HFFc6 (cell line): ENCODE data around the gene SLC6A7. TPM values are rescaled to one million over a fixed set of nuclear protein-coding genes. Genes with fewer than 3 reads are reported as not detected.

ENCODE experiments used
- DNase-seq: peaks from one replicate; pipeline ENCODE4 v3.0.0-alpha.2; 2018
- H3K27ac Mint-ChIP-seq: 2 replicates; pipeline ENCODE4 v1.8.0; 2020; ENCODE audit warnings: mild to moderate bottlenecking, mixed read lengths
- H3K27me3 Mint-ChIP-seq: 2 replicates; pipeline ENCODE4 v1.8.0; 2021; ENCODE audit warnings: mild to moderate bottlenecking, moderate library complexity, mixed read lengths; ENCODE audit not compliant: insufficient read depth
- H3K36me3 Mint-ChIP-seq: 2 replicates; pipeline ENCODE4 v1.8.0; 2021; ENCODE audit warnings: low read depth, mixed read lengths
- H3K4me1 Mint-ChIP-seq: 2 replicates; pipeline ENCODE4 v1.8.0; 2020; ENCODE audit warnings: low read depth, mixed read lengths
- H3K4me3 Mint-ChIP-seq: 2 replicates; pipeline ENCODE4 v1.8.0; 2020; ENCODE audit warnings: mild to moderate bottlenecking, moderate library complexity, mixed read lengths
- H3K9me3 Mint-ChIP-seq: 2 replicates; pipeline ENCODE4 v1.8.0; 2020; ENCODE audit warnings: mild to moderate bottlenecking, mixed read lengths
- total RNA-seq, 6 experiments: library from RNA; stranded (reverse); fragmentation: NEBNext Ultra II Directional; extraction: Animal tissue kit (Norgen Biotek cat#: 25700); gene quantifications; 2 replicates in 1 of 6; 3 replicates in 5 of 6; pipeline ENCODE4 v1.2.3, GENCODE V29; 2021
- TF ChIP-seq, protein P1 (sequence below): fragments of 200-600 bp; sonication (generic); IDR thresholded peaks from 2 replicates; pipeline ENCODE4 v1.5.0; 2021; ENCODE audit warnings: antibody characterized with exemption, mild to moderate bottlenecking

SLC6A7 gene
- total RNA-seq, 6 experiments from 2014 or later = not detected

DNA sequence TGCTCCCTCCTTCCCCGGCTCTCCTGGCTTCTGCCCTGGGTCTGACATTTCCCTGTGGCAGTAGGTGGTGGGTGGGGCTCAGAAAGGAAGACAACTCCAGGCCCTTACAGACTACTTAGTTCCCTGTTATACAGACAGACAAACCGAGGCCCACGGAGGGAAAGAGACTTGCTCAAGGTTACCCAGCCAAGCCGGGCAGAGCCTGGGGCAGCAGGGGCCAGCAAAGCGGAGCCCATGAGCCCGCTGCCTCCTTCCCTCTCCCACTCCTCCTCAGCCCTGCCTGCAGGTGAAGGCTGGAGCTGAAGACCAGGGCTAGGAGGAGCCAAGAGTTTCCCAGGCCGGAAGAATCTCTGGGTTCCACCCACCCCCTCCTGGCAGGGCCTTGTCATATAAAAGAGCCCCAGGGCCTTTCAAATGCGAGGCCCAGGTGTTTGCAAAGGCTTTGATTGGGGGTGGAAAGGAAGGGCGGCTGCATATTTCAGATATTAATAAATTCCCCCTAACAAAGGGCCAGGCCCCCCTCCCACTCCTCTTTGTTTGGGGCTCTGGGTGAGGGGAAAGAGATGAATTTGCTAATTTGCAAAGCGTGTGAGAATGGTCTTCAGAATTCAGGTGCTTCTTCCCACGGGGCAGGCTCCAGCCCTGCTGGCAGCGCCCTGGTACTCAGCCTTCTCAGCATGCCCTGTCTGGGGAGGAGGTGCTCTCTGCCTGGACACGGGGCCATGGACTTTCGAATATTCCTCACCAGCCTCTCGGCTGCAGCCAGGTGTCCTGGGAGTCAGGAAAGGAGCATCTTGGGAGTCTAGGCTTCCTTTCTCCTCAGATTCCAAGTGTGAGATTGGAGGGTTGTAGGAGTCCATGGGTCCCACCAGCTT lies 21.5 kb downstream of the SLC6A7 start:
- Mint-ChIP-seq H3K36me3 (no peaks in the 10 kb centered on the region), H3K27me3 (peaks cover 2% of the 10 kb centered on the region; the same call in 1 of the 2 replicates), H3K4me3 (no peak overlapping the region), H3K27ac (no peak overlapping the region), H3K4me1 (peaks cover 39% of the 10 kb centered on the region), H3K9me3 (no peaks in the 10 kb centered on the region)
- no peak for DNase-seq
- TF ChIP-seq, protein P1, sequence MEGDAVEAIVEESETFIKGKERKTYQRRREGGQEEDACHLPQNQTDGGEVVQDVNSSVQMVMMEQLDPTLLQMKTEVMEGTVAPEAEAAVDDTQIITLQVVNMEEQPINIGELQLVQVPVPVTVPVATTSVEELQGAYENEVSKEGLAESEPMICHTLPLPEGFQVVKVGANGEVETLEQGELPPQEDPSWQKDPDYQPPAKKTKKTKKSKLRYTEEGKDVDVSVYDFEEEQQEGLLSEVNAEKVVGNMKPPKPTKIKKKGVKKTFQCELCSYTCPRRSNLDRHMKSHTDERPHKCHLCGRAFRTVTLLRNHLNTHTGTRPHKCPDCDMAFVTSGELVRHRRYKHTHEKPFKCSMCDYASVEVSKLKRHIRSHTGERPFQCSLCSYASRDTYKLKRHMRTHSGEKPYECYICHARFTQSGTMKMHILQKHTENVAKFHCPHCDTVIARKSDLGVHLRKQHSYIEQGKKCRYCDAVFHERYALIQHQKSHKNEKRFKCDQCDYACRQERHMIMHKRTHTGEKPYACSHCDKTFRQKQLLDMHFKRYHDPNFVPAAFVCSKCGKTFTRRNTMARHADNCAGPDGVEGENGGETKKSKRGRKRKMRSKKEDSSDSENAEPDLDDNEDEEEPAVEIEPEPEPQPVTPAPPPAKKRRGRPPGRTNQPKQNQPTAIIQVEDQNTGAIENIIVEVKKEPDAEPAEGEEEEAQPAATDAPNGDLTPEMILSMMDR = no peak

DNA sequence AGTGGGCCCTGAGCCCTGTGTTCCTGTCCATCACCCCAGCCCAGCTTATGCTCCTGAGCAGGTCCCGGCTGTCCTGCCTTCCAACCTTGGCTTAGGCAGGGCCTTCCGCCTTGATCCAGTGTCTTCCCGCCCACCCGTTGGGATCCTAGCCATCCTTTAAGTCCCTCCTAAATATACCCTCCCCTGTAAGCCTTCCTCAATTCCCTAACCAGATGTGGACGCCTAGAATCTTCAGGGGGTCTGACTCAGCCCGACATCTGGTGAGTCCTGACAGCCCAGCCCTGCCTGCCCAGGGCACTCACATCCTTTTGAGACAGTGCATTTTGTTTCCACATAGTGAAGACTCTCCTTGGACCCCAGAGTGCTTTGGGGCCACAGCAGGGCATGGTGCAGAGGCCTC lies 23.7 kb downstream of the SLC6A7 start:
- TF ChIP-seq, protein P1 = no peak
- no peak for DNase-seq
- peaks cover 40% of the 10 kb centered on the region for H3K4me1 Mint-ChIP-seq

DNA sequence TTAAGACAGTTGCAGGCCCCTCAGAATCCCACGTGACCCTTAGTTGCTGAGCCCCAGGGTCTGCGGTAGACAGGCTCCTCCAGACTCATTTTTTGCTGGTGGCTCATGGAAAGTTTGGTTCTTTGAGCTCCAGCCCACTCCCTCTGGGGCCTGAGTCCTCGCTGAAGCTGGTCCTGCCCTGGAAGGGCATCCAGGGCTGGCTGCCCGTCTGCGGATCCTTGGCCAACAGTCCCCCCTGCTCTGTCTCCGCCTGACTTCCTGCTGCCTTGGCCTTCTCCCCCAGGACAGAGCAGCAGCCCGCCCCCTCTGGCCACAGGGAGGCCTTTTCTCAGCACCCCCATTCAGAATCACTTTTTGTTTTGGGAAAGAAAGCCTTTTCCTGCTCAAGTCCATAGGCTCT lies 24.4 kb downstream of the SLC6A7 start:
- Mint-ChIP-seq H3K36me3 (no peaks in the 10 kb centered on the region), H3K4me3 (no peak overlapping the region), H3K4me1 (peaks cover 32% of the 10 kb centered on the region), H3K27ac (peak overlapping the region; percentile 81), H3K9me3 (no peaks in the 10 kb centered on the region), H3K27me3 (peaks cover 2% of the 10 kb centered on the region; the same call in 1 of the 2 replicates)
- TF ChIP-seq, protein P1 = peak; percentile 65
- peak; percentile 16 for DNase-seq

More for the DNA sequence above, 23.7 kb downstream of the SLC6A7 start:
- Mint-ChIP-seq H3K27me3 (peaks cover 2% of the 10 kb centered on the region; the same call in 1 of the 2 replicates), H3K4me3 (no peak overlapping the region), H3K36me3 (no peaks in the 10 kb centered on the region), H3K9me3 (no peaks in the 10 kb centered on the region), H3K27ac (no peak overlapping the region)

DNA sequence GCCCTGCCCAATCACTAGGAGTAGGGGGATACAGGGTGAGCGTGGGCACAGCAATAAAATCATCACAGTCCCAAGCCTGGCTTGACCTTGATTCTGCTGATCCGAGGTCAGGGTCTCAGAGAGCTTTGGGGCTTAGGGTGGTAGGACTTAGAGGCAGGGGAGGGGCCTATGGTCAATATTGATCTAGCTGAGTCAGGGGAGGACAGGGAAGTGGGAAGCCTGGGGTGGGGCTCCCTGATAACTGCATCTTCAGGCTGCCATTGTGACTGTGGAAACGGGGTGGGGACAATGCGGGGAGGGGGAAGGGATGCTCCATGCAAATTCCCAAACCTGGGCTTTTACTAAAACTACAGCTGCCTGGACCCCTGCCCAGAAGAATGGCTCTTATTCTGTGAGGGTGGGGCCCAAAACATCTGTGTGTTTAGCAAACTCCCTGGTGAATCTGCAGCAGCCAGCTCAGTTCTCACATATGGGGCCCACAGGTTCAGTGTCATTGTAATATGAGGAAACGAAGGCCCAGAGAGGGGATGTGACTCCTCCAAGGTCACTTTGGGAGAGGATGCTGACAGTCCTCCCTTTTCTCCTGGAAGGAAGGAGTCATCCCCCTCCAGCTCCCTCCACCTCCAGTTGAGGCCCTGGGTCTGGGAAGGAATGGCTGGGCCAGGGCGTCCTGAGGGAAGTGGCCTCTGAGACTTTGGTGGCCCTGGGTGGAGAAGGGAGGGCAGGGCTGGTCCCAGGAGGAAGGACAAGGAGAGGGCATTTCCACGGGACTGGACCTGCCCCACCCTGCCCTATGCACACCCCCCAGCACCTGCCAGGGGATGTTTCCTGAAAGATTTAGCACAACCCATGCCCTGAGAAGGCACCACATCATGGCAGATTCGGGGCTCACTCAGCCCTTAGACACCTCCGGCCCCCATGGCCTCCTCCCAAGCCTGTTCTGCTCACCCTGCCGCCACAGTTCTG lies 26.4 kb downstream of the SLC6A7 start:
- H3K27me3 Mint-ChIP-seq = peaks cover 2% of the 10 kb centered on the region; the same call in 1 of the 2 replicates
- H3K4me1 Mint-ChIP-seq = peaks cover 24% of the 10 kb centered on the region
- TF ChIP-seq, protein P1 = no peak
- no peak for DNase-seq
- no peaks in the 10 kb centered on the region for H3K9me3 Mint-ChIP-seq
- H3K4me3 Mint-ChIP-seq = no peak overlapping the region
- no peaks in the 10 kb centered on the region for H3K36me3 Mint-ChIP-seq
- no peak overlapping the region for H3K27ac Mint-ChIP-seq

DNA sequence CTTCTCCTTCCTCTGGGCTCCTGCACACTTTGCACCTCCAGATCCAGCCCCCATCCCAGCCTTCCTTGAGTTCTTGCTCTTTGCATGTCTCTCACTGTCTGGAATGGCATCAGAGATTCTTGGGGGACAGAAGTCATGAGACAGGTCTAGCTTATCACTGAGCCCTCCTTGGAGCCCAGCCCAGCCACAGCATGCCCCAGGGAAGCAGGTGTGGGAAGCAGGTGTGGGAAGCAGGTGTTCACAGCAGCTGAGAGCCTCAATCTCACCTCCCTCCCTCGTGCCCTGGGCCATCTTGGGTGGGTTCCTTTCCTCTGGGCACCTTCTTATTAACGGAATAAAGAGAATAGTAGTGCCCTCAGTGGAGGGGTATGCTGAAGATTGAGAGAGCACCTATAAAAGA lies 27.2 kb downstream of the SLC6A7 start:
- H3K27me3 Mint-ChIP-seq = peaks cover 2% of the 10 kb centered on the region; the same call in 1 of the 2 replicates
- H3K36me3 Mint-ChIP-seq = no peaks in the 10 kb centered on the region
- no peak for DNase-seq
- H3K9me3 Mint-ChIP-seq = no peaks in the 10 kb centered on the region
- no peak overlapping the region for H3K27ac Mint-ChIP-seq
- TF ChIP-seq, protein P1 = no peak
- peaks cover 24% of the 10 kb centered on the region for H3K4me1 Mint-ChIP-seq
- H3K4me3 Mint-ChIP-seq = no peak overlapping the region
